ENCODE measurements around the gene C1orf94. TPM values are rescaled to one million over a fixed set of nuclear protein-coding genes. Genes with fewer than 3 reads are reported as not detected.

The C1orf94 gene
- total and polyA plus RNA-seq, 4 donors = not detected

DNA sequence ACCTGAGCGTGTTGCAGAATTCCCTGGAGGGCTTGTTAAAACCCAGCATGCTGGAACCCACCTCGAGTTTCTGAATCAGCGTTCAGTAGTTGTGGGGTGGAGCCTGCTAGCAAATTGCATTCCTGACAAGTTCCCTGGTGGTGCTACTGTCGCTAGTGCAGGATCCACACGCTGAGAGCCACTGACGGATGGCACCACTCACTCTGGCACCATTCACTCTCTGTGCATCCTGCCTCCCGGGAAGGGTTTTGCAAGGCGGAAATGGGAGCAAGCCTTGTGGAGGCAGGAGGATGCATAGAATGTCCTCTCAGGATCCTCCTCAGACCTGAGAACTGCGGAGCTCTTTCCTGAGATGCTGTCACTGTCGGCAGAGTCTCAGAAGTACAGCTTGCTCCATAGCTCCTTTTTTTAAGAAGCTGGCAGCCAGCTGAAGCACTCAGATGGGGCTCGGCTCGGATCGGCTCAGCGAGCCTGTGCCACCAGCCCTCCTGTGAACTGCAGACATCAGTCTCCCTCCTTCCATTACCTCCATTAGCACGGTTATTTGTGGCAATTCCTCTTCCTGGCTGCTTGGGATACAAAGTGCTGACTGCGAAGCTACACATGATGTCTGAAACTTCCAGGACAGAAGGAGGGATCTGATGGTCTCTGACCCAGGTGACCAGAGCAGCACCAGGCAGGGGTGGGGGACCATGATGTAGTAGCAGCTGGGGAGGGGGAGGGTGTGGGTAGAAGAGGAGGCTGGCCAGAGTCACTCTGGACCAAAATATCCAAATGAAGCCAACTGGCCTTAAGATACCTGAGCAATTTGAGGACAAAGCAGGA lies 89.6 kb downstream of the C1orf94 start:
- Histone ChIP-seq H3K27ac (ENCODE audit: low read depth in 1 of 2, low read length in 1 of 2) (no peak overlapping the region), H3K4me1 (ENCODE audit: control insufficient read depth in 5 of 5, insufficient read depth in 5 of 5, low read length in 5 of 5) (no peaks in the 10 kb centered on the region), H3K27me3 (ENCODE audit: control insufficient read depth in 3 of 3, insufficient read depth in 3 of 3, low read length in 2 of 3) (peaks cover 0 to 24% (median 0%) of the 10 kb centered on the region in 3 donors), H3K36me3 (ENCODE audit: control insufficient read depth in 4 of 4, insufficient read depth in 4 of 4, low read length in 4 of 4) (no peaks in the 10 kb centered on the region), H3K9me3 (ENCODE audit: control insufficient read depth in 4 of 4, insufficient read depth in 3 of 4, low read length in 3 of 4) (peaks cover 0 to 9% (median 0%) of the 10 kb centered on the region in 4 donors), H3K9ac (ENCODE audit: insufficient read depth in 1 of 2, low read length in 2 of 2) (no peak overlapping the region), H3K4me3 (no peak overlapping the region)
- ATAC-seq (ENCODE audit: insufficient read depth, low FRiP score) (no peak), DNase-seq (no peak)
- 23 to 32% methylated on average over 16 of the region's 16 CpGs for WGBS, 2 donors
- TF ChIP-seq, protein P1, sequence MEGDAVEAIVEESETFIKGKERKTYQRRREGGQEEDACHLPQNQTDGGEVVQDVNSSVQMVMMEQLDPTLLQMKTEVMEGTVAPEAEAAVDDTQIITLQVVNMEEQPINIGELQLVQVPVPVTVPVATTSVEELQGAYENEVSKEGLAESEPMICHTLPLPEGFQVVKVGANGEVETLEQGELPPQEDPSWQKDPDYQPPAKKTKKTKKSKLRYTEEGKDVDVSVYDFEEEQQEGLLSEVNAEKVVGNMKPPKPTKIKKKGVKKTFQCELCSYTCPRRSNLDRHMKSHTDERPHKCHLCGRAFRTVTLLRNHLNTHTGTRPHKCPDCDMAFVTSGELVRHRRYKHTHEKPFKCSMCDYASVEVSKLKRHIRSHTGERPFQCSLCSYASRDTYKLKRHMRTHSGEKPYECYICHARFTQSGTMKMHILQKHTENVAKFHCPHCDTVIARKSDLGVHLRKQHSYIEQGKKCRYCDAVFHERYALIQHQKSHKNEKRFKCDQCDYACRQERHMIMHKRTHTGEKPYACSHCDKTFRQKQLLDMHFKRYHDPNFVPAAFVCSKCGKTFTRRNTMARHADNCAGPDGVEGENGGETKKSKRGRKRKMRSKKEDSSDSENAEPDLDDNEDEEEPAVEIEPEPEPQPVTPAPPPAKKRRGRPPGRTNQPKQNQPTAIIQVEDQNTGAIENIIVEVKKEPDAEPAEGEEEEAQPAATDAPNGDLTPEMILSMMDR (IDR thresholded peaks at IDR 0.05; ENCODE audit: control extremely low read depth, extremely low read depth) = no peak

DNA sequence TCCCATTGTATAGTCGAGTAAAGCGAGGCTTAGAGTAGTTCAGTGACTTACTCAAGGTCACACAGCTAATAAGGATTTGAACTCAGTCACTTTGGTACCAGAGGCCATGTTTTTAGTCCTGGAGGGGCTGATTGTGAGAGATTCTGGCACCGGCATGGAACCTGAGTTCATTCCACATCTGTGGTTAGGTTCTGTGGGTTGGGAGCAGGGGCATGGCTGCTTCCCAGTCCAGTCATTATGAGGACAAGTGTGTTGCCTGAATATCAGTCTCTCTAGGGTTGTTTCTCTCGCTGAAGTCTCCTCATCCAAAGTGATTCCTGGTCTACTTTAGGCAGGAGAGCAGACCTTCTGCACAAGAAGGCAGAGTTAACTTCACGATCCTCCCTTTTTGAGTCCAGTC lies 90.6 kb downstream of the C1orf94 start:
- H3K27ac ChIP-seq (ENCODE audit: low read depth in 1 of 2, low read length in 1 of 2) = no peak overlapping the region
- no peak overlapping the region for H3K9ac ChIP-seq (ENCODE audit: insufficient read depth in 1 of 2, low read length in 2 of 2)
- TF ChIP-seq, protein P1 (IDR thresholded peaks at IDR 0.05; ENCODE audit: control extremely low read depth, extremely low read depth) = no peak
- no peaks in the 10 kb centered on the region for H3K4me1 ChIP-seq (ENCODE audit: control insufficient read depth in 5 of 5, insufficient read depth in 5 of 5, low read length in 5 of 5)
- H3K27me3 ChIP-seq (ENCODE audit: control insufficient read depth in 3 of 3, insufficient read depth in 3 of 3, low read length in 2 of 3) = peaks cover 0 to 24% (median 0%) of the 10 kb centered on the region in 3 donors
- ATAC-seq (ENCODE audit: insufficient read depth, low FRiP score) (no peak), DNase-seq (no peak)
- 85 to 89% methylated on average over 5 of the region's 5 CpGs for WGBS, 2 donors
- no peak overlapping the region for H3K4me3 ChIP-seq
- H3K9me3 ChIP-seq (ENCODE audit: control insufficient read depth in 4 of 4, insufficient read depth in 3 of 4, low read length in 3 of 4) = peaks cover 0 to 7% (median 0%) of the 10 kb centered on the region in 4 donors
- no peaks in the 10 kb centered on the region for H3K36me3 ChIP-seq (ENCODE audit: control insufficient read depth in 4 of 4, insufficient read depth in 4 of 4, low read length in 4 of 4)

DNA sequence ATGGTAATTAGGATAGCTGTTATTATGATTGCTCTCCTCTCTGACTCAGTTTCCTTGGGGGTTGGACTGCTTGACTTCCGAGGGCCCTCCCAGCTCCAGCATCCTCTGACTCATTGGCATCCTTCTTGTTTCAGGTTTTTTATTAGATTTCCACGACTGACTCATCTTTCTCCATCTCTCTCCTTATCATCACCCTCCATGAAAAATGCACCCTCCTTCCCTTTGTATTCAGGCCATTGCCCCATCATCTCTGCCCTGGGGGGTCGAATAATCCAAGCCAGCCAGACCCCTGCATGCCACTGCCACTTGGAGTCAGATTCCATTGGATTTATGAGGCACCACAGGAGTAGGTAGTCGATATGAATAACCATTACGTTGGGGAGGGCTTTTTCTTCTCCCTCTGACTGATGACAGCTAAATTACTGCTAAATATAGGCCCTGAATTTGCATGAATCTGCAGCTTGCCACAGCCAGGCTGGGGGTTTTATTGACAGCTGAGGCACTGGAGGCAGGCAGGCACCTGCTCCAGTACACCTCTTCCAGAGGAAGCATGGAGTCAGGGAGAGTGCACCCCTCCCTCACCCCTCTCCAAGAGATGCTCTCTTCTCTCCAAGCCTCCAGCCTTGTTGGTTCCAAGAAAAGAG lies 91.7 kb downstream of the C1orf94 start:
- H3K36me3 ChIP-seq (ENCODE audit: control insufficient read depth in 4 of 4, insufficient read depth in 4 of 4, low read length in 4 of 4) = no peaks in the 10 kb centered on the region
- peaks cover 0 to 2% (median 0%) of the 10 kb centered on the region in 4 donors for H3K9me3 ChIP-seq (ENCODE audit: control insufficient read depth in 4 of 4, insufficient read depth in 3 of 4, low read length in 3 of 4)
- DNase-seq (no peak), ATAC-seq (ENCODE audit: insufficient read depth, low FRiP score) (no peak)
- H3K27me3 ChIP-seq (ENCODE audit: control insufficient read depth in 3 of 3, insufficient read depth in 3 of 3, low read length in 2 of 3) = peaks cover 0 to 24% (median 0%) of the 10 kb centered on the region in 3 donors
- no peak overlapping the region for H3K4me3 ChIP-seq
- H3K27ac ChIP-seq (ENCODE audit: low read depth in 1 of 2, low read length in 1 of 2) = no peak overlapping the region
- TF ChIP-seq, protein P1 (IDR thresholded peaks at IDR 0.05; ENCODE audit: control extremely low read depth, extremely low read depth) = no peak
- 42 to 53% methylated on average over 5 of the region's 5 CpGs for WGBS, 2 donors
- no peak overlapping the region for H3K9ac ChIP-seq (ENCODE audit: insufficient read depth in 1 of 2, low read length in 2 of 2)
- H3K4me1 ChIP-seq (ENCODE audit: control insufficient read depth in 5 of 5, insufficient read depth in 5 of 5, low read length in 5 of 5) = no peaks in the 10 kb centered on the region

Other genes with a start within 250 kb of the C1orf94 start
- 1 to 10 TPM in 1 of 2 donors, under 1 TPM in 1; 0.11 to 1.2 TPM for gene CSMD2, start 11.7 kb upstream of the C1orf94 start, total RNA-seq
- under 1 TPM; 0.30 to 0.49 TPM for gene CSMD2, start 11.7 kb upstream of the C1orf94 start, polyA plus RNA-seq

Data from lung (tissue), 12 donors.